NCI-H510A (cell line): ENCODE data around the gene KRT16.
A peak's percentile ranks its signal among the peaks of the same experiment; 100 is the strongest.
"Not testable (repeated sequence)": the region's sequence is repeated elsewhere in the genome, so short reads cannot be mapped to it uniquely, and the experiment has no call there.

ENCODE experiments used
- DNase-seq: peaks from one replicate; lab custom pipeline; 2025; lab: John Stamatoyannopoulos, UW

Gene KRT16

DNA sequence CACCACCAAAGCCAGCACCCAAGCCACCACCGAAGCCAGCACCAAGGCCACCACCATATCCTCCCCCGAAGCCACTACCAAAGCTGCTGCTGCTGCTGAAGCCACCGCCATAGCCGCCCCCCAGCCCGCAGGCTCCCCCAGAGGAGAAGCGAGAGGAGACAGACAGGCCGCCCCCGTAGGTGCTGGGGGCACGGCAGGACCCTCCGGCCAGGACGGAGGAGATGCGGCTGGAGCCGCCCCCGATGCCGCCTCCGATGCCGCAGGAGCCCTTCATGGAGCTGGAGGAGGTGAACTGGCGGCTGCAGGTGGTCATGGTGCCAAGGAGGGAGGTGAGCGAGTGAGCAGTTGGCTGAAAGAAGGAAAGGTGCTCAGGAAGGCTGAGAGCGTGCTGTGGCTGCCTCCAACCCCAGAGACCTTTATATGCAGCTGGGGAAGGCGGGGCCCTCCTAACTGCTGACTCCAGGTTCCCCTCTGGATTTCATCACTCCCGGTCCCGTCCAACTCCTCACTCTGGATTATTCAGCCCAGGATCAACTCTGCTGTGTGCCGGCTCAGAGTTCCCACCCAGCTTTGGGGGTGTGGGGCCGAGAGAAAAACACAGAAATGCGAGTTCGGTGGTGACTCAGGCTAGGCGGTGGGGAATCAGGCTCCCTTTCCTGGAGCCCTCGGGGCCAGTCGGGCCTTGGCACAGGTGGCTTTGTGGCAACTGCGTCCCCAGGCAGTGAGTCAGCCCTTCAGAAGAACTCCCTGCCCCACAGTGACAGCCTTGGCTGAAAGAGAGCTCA, at the start of gene KRT16:
Gene KRT16, minus strand, starts transcription at position 392 of the 785 bp plus-strand sequence. Its CDS starts 79 bp downstream, at position 313.
- DNase-seq, result not testable (repeated sequence)

DNA sequence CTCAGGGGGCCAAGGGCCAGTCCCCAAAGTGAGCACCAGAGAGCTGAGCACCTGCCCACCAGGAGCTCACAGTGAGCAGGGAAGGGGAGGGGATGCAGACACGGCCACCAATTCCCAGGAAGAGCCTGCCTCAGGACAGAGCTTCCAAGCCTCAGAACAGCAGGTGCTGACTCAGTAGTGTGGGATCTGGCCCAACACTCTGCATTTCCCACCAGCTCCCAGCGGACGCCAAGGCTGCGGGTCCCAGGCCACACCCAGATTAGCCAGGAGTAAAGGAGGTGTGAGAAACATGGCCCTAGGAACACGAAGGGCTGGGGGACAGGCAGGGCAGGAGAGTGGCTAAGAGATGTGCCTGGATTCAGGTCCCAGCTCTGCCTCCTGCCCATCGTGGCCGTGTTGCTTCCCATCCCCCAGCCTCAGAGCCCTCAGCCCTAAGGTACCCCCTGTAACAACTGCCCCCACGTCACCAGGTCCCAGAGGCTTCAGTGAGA, 47.7 kb upstream of the KRT16 start:
- DNase-seq, result no peak

DNA sequence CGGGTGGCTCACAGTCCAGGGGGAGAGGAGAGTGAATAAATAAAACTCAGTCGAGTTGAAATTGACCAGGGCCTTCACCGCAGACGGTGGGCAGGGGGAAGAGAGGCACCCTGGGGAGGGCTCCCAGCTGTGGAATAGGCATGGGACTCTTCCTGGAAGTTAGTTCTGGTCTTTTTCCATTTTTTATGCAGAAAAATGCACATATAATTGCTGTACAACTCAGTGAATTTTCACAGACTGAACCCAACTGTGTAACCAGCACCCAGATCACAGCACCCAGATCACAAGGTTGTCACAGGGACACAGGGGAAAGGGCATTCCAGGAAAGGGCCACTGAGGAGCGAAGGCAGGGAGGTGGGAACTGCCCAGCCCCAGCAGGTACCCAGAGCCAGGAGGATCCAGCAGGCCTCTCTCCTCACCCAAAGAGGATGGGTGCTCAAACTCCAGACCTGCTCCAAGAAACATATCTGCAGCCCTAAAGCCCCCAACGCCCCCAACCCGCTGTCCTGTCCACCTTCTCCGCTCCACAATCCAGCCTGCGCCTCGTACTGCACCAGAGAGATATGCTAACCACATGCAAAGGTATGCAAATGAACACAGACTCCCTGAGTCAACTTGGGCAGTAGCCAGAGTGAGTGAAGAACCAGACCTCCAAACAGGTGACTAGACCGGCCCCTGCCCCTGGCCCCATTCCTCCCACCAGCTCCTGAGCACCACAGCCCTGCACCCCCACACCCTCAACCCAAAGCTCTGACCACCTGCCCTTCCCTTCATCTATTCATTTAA, 47.1 kb upstream of the KRT16 start:
- no peak for DNase-seq

DNA sequence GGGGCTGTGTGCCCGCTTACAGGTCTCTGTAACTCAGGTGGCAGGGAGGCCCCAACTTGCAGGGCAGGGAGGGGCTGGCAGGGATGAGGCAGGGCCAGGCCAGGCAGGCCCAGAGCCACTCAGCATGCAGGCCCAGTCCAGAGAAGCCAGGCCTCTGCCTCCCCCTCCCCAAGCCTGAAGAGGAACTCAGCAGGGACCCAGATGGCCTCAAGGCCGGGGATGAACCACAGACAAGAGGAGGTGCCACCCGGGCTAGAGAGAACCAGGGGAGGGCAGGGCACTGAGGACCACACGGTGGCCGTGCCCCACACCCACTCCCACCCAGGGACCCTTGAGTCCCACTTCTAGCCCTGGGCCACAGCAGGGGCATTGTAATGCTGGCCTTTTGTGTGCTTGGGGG, 46.3 kb upstream of the KRT16 start:
- DNase-seq, result no peak

DNA sequence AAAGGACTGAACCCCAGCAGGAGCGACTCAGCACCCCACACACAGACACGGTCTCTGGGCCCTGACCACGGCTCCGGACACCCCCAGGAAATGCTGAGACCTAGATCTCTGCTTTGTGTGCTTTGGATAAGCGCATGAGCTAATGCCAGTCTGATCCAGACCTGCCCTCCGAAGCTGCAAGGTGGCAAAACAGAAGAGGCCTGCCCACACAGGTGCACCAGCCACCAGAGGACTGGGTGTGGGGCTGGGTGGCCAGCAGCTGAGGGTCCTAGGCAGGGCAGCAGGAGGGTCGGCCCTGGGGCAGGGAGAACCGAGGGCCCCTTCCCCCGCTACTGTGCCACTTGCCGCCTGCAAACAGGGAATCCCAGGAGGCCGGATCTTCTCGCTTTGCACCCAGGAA, 45.4 kb upstream of the KRT16 start:
- DNase-seq, result no peak

DNA sequence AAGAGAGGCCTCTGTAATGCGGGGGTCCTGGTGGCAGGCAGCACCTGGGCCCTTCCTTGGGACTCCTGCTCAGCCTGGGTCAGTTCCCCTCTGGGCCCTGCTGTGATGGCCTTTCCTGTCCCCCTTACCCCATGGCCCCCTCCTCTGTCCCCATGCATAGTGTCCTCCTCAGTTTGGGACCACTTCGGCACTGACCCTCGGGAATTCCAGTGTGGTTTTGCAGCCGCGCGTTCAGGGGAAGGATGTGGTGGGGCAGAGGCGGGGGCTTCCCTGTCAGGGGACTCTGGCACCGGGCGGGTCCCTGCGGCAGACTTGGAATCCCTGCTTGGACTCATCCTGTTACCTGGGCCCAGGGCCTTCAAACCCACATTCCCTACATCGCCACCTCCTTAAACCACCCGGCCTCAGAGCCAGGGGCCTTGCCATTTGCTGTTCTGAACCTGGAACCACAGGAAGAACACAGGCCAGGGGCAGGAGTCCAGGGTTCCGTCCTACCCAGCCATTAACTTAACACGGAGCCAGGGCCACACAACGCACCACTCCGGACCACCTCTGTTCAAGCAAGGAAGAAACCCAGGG, 44.7 kb upstream of the KRT16 start:
- no peak for DNase-seq

DNA sequence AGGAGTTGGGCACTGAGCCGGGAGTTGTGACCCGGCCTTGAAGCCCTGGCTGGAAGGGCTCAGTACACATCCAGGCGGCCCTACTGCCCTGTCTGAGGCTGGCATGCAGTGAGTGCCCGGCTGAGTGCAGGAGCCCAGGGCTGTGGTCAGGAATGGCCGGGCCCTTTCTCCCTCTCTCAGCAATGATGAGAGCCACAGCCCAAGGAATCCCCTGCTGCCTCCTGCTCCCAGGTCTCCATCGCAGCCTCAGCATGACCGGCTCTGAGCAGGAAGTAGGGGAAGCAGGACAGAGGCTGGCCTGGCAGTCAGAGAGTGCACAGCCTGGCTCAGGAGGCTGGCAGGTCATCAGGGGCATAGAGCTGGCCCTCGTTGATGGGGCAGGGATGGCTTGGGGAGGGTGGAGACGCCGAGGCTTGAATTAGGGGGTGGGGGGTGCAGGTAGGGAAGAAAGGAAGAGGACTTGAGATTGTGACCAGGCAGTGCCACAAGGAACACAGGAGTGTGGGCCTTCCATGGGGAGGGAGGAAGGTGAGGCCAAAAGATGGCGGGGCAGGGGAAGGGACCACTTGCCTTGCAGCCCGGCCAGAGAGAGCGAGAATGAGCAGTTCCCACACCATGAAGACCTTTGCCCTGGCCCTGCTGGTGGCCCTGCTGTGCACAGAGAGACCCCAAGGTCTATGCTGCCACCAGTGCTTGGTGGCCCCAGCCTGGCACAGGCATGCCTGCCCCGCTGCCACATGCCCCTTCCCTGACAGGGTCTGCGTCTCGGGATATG, 43.9 kb upstream of the KRT16 start:
- DNase-seq, result no peak

DNA sequence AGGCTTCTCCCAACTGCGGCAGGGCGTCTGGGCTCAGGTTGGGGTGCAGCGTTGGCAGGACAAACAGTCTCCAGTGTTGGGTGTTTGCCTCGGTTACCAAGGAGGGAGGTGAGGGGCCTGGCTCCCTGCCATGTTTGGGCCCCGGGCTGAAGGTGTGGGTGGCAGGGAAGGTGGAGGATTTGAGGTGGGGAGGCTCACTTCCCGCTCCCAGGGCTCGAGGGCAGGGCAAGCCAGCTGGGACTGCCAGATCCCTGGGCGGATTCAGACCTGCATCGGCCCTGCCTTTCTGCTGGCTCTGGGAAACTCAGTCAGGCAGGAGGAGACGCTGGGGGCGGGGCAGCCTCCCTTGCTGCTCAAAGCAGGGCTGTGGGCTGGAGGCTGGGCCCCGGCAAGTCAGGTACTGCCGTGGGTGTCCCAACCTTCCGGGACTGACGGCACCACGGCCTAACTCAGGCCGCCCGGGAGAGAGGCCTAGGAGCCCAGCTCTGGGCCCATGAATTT, 43.1 kb upstream of the KRT16 start:
- DNase-seq, result peak; percentile 51

DNA sequence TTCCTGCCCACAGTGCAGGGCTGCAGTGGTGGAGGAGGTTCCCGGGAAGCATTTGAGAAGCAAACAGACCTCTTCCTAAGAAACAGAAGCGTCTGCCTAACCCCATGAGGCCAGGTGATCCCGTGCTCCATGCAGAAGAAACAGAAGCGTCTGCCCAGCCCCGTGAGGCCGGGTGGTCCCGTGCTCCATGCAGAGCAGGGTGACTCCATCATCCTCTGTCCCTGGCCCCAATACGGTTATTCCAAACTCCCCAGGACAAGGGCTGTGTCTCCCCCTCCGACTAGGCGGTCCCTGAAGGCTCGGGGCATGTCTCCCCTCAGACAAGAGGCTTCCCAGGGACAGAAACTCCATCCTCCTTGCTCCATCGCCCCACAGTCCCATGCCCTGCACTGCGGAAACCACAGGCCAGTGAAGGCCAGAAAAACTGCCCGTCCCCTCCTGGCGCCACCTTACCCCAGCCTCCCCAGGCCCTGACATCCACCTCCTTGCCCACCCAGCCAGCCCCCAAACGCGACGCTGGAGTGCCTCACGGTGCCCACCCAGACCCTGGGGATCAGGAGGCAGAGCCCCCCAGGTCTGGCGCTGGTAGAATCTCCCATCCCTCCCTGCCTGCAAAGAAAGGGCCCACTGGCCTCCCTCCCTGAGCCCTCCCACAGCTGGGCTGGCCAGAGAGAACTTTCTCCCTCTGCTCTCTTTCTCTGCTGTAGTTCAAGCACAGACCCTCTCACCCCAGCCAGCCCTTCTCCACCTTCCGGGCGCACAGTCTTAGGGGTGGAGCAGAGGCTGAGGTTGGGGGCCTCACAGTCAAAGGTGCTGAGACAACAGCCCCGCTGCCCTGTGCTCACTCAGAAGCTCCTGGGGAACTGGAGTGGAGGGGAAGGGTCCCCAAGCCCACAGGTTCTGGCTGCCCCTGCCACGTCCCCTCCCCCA, 42.4 kb upstream of the KRT16 start:
- DNase-seq, result no peak

DNA sequence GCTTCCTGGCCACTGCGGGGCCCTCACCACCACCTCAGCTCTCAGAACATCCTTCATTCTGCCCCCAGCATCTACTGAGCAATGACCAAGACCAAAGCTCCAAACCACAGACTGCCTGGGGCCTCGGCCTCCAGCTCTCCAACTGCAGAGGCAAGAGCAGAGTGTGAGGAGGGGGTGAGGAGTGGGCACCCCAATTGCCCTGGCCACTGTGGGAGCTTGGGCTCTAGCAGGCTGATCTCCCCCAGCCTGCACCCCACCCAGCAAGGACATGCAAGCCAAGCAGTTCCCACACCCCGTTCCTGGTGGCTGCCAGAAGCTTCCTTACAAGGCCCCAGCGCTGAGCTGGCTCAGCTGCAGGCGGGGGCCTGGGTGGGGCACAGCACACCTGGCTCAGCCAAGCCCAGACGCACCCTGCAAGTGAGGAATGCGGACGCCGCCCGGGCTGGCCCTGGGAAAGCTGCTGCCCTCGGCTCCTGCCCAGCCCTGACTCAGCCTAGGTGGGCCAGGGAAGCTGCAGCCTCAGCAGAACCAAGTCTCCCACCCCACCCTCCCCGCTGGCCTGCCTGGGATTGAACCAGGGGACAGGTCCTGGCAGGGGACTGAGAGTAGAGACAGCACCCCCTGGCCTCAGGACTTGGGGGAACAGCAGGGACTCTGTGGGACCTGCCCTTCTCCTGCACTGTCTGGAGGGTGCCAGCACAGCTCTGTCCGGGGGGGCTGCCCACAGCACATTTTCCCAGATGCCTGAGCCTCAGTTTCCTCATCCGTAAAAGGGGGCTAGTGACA, 41.5 kb upstream of the KRT16 start:
- DNase-seq, result no peak

DNA sequence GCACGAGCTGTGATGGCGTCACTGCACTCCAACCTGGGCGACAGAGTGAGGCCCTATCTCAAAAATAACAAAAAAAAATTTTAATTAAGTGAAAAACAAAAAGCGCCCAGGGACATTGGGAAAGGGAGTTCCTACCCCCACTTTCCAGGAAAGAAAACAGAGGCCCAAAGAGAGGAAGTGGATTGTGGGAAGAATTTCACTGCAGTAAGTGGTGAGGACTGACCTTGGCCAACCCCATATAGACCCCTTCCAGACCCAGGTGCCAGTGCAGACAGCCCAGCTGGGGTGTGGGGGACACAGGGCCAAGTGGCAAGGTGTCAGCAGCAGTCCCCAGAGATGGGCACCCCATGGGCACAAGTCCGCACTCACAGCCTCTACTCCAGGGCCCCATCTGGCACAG, 40.9 kb upstream of the KRT16 start:
- no peak for DNase-seq

DNA sequence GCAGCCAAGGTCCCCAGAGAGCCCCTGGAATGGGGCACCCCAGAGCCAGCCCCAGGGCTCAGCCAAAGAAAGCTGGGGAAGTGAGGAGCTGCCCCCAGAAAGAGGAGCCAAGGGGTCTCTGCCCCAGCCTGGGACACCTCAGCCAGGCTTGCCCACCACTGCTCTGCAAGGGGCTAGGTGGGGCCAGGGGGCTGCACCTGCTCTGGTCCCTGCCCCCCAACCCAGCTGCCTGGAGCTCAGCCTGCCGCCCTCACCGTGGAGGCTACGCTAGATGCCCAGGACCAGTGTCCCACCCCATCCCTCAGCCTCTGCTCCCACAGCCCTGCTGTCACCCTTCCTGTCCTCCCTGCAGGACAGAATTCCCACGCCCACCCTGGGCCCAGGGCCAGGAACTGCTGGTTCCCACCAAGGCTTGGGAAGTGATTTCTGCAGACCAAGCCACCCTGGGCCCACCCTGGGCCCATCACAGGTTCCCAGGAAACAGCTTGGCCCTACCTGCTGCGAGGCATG, 39.9 kb upstream of the KRT16 start:
- DNase-seq, result no peak

DNA sequence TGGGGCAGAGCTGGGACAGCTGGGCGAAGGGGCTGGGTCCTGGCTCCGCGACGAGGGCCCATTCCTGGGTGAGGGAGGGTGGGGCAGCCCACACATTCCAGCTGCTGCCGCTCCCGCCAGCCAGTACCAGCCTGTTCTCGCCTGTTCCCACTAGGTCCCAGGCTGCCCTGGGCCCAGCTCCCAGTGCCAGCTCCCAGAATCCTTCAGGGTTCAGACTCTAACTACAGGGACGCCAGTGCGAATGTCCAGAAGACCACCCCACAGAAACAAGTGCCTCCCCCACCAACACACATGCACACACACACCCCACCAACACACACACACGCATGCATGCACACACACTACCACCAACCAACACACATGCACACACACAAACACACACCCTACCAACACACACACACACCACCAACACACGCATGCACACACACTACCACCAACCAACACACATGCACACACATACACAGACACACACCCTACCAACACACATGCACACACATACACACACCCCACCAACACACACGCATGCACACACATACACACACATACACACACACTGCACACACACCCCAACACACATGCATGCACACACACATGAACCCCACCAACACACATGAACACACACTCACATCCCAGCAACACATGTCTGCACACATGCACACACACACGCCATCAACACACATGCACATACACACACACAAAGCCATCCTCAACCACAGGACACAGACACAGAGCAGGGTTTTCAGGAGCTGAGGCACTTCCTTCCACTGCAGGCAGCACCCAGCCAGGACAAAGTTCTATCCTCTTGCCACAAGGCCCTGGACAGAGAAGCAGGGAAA, 39.3 kb upstream of the KRT16 start:
- no peak for DNase-seq

DNA sequence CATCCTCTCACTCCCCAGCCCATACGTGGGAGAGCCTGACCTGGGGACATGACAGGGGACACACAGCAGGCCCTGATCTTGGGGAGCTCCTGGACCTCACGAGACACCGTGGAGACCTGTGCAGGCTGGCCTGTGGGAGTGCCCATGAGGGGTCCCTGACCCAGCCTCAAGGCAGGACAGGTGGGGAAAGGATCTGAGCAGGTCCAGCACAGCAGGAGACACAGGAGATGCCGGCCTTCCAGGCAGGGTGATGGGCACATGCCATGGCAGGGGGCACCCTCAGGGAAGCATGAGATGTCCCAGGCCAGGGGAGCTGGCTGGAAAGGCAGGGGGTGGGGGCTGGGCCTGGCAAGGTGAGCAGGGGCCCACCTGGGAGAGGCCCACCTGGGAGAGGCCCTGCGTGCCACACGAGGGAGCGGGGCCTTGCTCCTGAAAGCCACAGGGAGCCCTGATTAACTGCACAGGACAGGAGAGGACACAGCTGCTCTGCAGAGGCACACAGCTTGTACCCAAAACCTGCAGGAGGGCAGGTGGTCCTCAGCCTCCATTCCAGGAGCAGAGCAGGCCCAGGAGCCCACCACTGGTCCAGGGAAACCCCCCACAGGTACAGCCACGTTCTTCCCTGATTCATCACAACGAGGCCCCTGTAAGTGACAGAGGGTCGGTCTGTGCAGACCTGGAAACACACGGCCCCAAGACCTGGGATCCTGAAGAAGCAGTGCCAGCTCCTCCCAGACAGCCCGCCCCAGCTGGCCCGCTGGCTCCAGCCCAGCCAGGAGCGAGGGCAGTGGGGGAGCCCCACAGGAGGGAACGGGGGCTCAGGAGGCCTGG, 38.4 kb upstream of the KRT16 start:
- no peak for DNase-seq

DNA sequence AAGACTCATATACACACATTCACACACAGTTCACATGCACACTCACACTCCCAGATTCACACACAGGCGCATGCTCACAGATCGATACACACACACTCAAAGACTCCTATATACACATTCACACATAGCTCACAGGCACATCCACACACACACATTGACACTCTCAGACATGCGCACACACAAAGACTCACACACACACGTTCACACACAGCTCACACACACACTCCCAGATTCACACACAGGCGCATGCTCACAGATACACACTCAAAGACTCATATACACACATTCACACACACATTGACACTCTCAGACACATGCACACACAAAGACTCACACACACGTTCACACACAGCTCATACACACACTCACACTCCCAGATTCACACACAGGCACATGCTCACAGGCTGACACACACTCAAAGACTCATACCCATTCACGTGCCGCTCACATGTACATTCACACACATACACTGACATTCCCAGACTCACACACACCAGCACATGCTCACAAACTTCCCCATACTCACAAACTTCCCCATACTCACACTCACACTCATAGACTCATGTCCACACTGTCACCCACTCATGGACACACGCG, 37.5 kb upstream of the KRT16 start:
- DNase-seq, result no peak

DNA sequence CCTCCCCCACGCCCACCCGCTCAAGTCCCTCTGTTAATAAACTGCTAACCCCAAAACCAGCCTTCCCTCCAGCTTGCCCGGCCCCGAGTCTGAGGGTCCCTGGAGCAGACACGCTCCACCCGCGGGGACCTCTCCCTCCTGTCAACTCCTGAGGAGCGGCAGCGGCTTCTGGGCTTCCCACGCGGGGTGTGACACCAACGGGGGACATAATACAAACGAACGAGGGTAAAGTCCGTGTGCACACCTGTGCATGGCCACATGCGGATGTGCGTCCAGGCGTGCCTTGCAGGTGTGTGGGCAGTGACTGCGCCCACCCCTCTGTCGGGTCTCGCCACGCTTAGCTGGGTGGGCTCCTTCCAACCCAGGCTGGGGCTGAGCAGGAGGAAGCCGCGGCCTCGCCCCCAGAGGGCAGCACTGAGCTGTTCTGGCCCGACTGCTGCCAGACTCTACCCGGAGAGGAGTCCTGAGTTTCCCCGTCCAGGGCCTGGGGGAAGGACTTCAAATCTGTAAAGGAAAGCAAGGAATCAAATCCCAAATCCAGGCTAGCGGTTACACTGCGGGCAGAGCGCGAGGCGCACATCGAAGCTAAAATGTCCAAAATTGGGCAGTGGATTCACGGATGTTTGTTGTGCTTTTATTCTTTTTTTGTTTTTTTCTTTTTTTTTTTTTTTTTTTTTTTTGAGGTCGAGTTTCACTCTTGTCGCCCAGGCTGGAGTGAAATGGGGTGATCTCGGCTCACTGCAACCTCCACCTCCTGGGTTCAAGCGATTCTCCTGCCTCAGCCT, 36.0 kb upstream of the KRT16 start:
- peak; percentile 50 for DNase-seq

DNA sequence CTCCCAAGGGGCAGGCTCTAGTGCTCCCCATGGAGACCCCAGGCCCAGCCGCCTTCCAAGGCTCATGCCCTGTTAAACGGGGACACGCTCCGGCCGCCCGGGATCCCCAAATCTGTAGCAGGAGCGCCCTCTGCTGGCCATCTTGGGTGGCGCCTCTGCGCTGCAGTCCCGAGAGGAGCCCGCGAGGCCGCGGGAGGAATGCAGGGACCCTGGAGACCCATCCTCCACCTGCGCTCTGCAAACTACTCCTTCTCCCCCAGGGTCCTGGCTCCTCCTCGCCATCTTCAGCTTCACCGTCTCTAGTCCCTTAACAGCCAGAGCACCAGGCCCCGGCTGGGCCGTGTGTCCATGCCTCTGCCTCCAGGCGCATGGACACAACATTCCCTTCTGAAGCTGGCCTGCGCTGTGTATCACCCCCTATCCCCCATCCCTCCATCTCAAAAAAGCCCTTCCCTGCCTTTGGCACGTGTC, 35.4 kb upstream of the KRT16 start:
- peak; percentile 47 for DNase-seq
